ENCODE measurements around the gene KIAA0040.

Gene KIAA0040

GRCh38 chr1:175192630-175193526, at the start of gene KIAA0040:
KIAA0040 (minus strand) TSS chr1:175192776; CDS start chr1:175161013, 31,763 bp downstream.
- Mint-ChIP-seq H3K4me1 (peaks cover 76% of the 10 kb centered on the region), H3K27me3 (no peaks in the 10 kb centered on the region), H3K27ac (peak within 1 kb of the TSS; percentile 91), H3K36me3 (peaks cover 38% of the 10 kb centered on the region), H3K9me3 (no peaks in the 10 kb centered on the region), H3K4me3 (peak within 1 kb of the TSS; percentile 93)
- peak; percentile 69 for DNase-seq
- CTCF ChIA-PET = interaction anchor here (0.8 to 2.4 kb wide), 10 partner anchors 11 to 126 kb away, joined by 3 to 22 read pairs (median 4); no protein-coding TSS in a partner anchor

- Mint-ChIP-seq H3K9me3 (peaks cover 22% of the 10 kb centered on the region), H3K27me3 (peaks cover 7% of the 10 kb centered on the region), H3K4me1 (peaks cover 41% of the 10 kb centered on the region), H3K36me3 (peaks cover 19% of the 10 kb centered on the region), H3K27ac (peak overlapping the region; percentile 39), H3K4me3 (peak overlapping the region; percentile 0)
- CTCF ChIA-PET = no interaction called here
- DNase-seq = no peak
Observed at GRCh38 chr1:175237389-175237788, 44.8 kb upstream of the KIAA0040 start.

GRCh38 chr1:175234639-175235038, 42.1 kb upstream of the KIAA0040 start:
- Mint-ChIP-seq H3K4me1 (peaks cover 41% of the 10 kb centered on the region), H3K4me3 (no peak overlapping the region), H3K27ac (no peak overlapping the region), H3K36me3 (peaks cover 19% of the 10 kb centered on the region), H3K9me3 (peaks cover 22% of the 10 kb centered on the region), H3K27me3 (no peaks in the 10 kb centered on the region)
- CTCF ChIA-PET = interaction anchor here (0.8 to 2.5 kb wide), 4 partner anchors 25 to 242 kb away, joined by 3 to 8 read pairs (median 4); no protein-coding TSS in a partner anchor
- DNase-seq = no peak

GRCh38 chr1:175232335-175232734, 39.8 kb upstream of the KIAA0040 start:
- Mint-ChIP-seq H3K9me3 (peaks cover 12% of the 10 kb centered on the region), H3K4me3 (no peak overlapping the region), H3K27ac (no peak overlapping the region), H3K4me1 (peaks cover 34% of the 10 kb centered on the region), H3K27me3 (no peaks in the 10 kb centered on the region), H3K36me3 (peaks cover 11% of the 10 kb centered on the region)
- no peak for DNase-seq
- CTCF ChIA-PET = no interaction called here

GRCh38 chr1:175225805-175226129, 33.2 kb upstream of the KIAA0040 start:
- peaks cover 6% of the 10 kb centered on the region for H3K27me3 Mint-ChIP-seq
- H3K4me1 Mint-ChIP-seq = no peaks in the 10 kb centered on the region
- no peaks in the 10 kb centered on the region for H3K9me3 Mint-ChIP-seq
- no peaks in the 10 kb centered on the region for H3K36me3 Mint-ChIP-seq
- DNase-seq = no peak
- H3K27ac Mint-ChIP-seq = no peak overlapping the region
- CTCF ChIA-PET = interaction anchor here (1.0 to 1.5 kb wide), 2 partner anchors 17 to 71 kb away, joined by 3 to 4 read pairs; no protein-coding TSS in a partner anchor
- no peak overlapping the region for H3K4me3 Mint-ChIP-seq

GRCh38 chr1:175222296-175222938, 29.8 kb upstream of the KIAA0040 start:
- peak overlapping the region; percentile 28 for H3K27ac Mint-ChIP-seq
- H3K27me3 Mint-ChIP-seq = peaks cover 6% of the 10 kb centered on the region
- H3K9me3 Mint-ChIP-seq = no peaks in the 10 kb centered on the region
- H3K4me1 Mint-ChIP-seq = peaks cover 10% of the 10 kb centered on the region
- no peak for DNase-seq
- H3K4me3 Mint-ChIP-seq = no peak overlapping the region
- CTCF ChIA-PET = no interaction called here
- no peaks in the 10 kb centered on the region for H3K36me3 Mint-ChIP-seq

- Mint-ChIP-seq H3K9me3 (no peaks in the 10 kb centered on the region), H3K4me1 (peaks cover 10% of the 10 kb centered on the region), H3K4me3 (no peak overlapping the region), H3K27ac (no peak overlapping the region), H3K36me3 (no peaks in the 10 kb centered on the region), H3K27me3 (peaks cover 6% of the 10 kb centered on the region)
- no peak for DNase-seq
- CTCF ChIA-PET = interaction anchor here (2.0 kb wide), 1 partner anchor 96 kb away, joined by 7 read pairs; no protein-coding TSS in a partner anchor
Observed at GRCh38 chr1:175221557-175222175, 29.1 kb upstream of the KIAA0040 start.

- CTCF ChIA-PET = interaction anchor here (2.0 kb wide), 1 partner anchor 96 kb away, joined by 7 read pairs; no protein-coding TSS in a partner anchor
- Mint-ChIP-seq H3K4me3 (no peak overlapping the region), H3K27ac (no peak overlapping the region)
Observed at GRCh38 chr1:175220853-175221556, 28.4 kb upstream of the KIAA0040 start.

GRCh38 chr1:175219774-175220173, 27.2 kb upstream of the KIAA0040 start:
- Mint-ChIP-seq H3K27me3 (peaks cover 6% of the 10 kb centered on the region), H3K9me3 (no peaks in the 10 kb centered on the region), H3K4me3 (no peak overlapping the region), H3K4me1 (peaks cover 10% of the 10 kb centered on the region), H3K27ac (no peak overlapping the region), H3K36me3 (no peaks in the 10 kb centered on the region)
- CTCF ChIA-PET = interaction anchor here (2.0 kb wide), 1 partner anchor 98 kb away, joined by 7 read pairs; no protein-coding TSS in a partner anchor
- no peak for DNase-seq

More at GRCh38 chr1:175220853-175221556, 28.4 kb upstream of the KIAA0040 start:
- Mint-ChIP-seq H3K9me3 (no peaks in the 10 kb centered on the region), H3K27me3 (peaks cover 6% of the 10 kb centered on the region), H3K36me3 (no peaks in the 10 kb centered on the region), H3K4me1 (peaks cover 10% of the 10 kb centered on the region)
- no peak for DNase-seq

GRCh38 chr1:175218786-175219434, 26.3 kb upstream of the KIAA0040 start:
- no peaks in the 10 kb centered on the region for H3K36me3 Mint-ChIP-seq
- no peak for DNase-seq
- no peaks in the 10 kb centered on the region for H3K9me3 Mint-ChIP-seq
- peaks cover 6% of the 10 kb centered on the region for H3K27me3 Mint-ChIP-seq
- H3K4me1 Mint-ChIP-seq = peaks cover 10% of the 10 kb centered on the region
- CTCF ChIA-PET = no interaction called here
- no peak overlapping the region for H3K4me3 Mint-ChIP-seq
- no peak overlapping the region for H3K27ac Mint-ChIP-seq

- Mint-ChIP-seq H3K27ac (no peak overlapping the region), H3K4me1 (peaks cover 17% of the 10 kb centered on the region), H3K9me3 (peaks cover 6% of the 10 kb centered on the region), H3K4me3 (no peak overlapping the region), H3K27me3 (peaks cover 6% of the 10 kb centered on the region), H3K36me3 (peaks cover 4% of the 10 kb centered on the region)
- no peak for DNase-seq
- CTCF ChIA-PET = interaction anchor here (1.0 kb wide), 1 partner anchor 46 kb away, joined by 3 read pairs; no protein-coding TSS in a partner anchor
Observed at GRCh38 chr1:175217721-175218531, 25.4 kb upstream of the KIAA0040 start.

- Mint-ChIP-seq H3K27ac (no peak overlapping the region), H3K27me3 (no peaks in the 10 kb centered on the region), H3K4me3 (no peak overlapping the region), H3K36me3 (peaks cover 4% of the 10 kb centered on the region), H3K4me1 (peaks cover 31% of the 10 kb centered on the region), H3K9me3 (peaks cover 6% of the 10 kb centered on the region)
- no peak for DNase-seq
- CTCF ChIA-PET = interaction anchor here (1.2 to 1.7 kb wide), 2 partner anchors 61 to 121 kb away, joined by 3 to 4 read pairs; no protein-coding TSS in a partner anchor
Observed at GRCh38 chr1:175216444-175216843, 23.9 kb upstream of the KIAA0040 start.

Measured in activated naive CD4-positive, alpha-beta T cell treated with anti-CD3 and anti-CD28 coated beads, Interleukin-2, amount 10 ng/mL, durations not matched to agents 7 days and 5 days (primary cell).